Ishikawa (cell line): ENCODE data around the gene FAM78A.
A peak's percentile ranks its signal among the peaks of the same experiment; 100 is the strongest.

Experiments used
- CEBPB ChIP-seq: IDR thresholded peaks from 2 replicates; pipeline ENCODE4 v1.6.1; 2012
- CREB1 ChIP-seq: IDR thresholded peaks from 2 replicates; pipeline ENCODE4 v1.6.1; 2012; ENCODE audit warnings: low read depth
- EGR1 ChIP-seq: IDR thresholded peaks from 2 replicates; pipeline ENCODE4 v1.6.1; 2012
- EP300 ChIP-seq: IDR thresholded peaks from 2 replicates; pipeline ENCODE4 v1.6.1; 2012; ENCODE audit warnings: borderline replicate concordance
- FOXM1 ChIP-seq: IDR thresholded peaks from 2 replicates; pipeline ENCODE4 v1.6.1; 2012; ENCODE audit warnings: low read depth, borderline replicate concordance
- MAX ChIP-seq: IDR thresholded peaks from 2 replicates; pipeline ENCODE4 v1.6.1; 2012
- NFIC ChIP-seq: IDR thresholded peaks from 2 replicates; pipeline ENCODE4 v1.6.1; 2012
- RAD21 ChIP-seq: IDR thresholded peaks from 2 replicates; pipeline ENCODE4 v1.6.1; 2012; ENCODE audit warnings: low read depth
- REST ChIP-seq: IDR thresholded peaks from 2 replicates; pipeline ENCODE4 v1.6.1; 2012; ENCODE audit warnings: low read depth, mild to moderate bottlenecking
- TAF1 ChIP-seq: IDR thresholded peaks from 2 replicates; pipeline ENCODE4 v1.6.1; 2012; ENCODE audit warnings: low read depth, mild to moderate bottlenecking
- TCF12 ChIP-seq: IDR thresholded peaks from 2 replicates; pipeline ENCODE4 v1.6.1; 2012; ENCODE audit warnings: low read depth
- TEAD4 ChIP-seq: IDR thresholded peaks from 2 replicates; pipeline ENCODE4 v1.6.1; 2012
- USF1 ChIP-seq: IDR thresholded peaks from 2 replicates; pipeline ENCODE4 v1.6.1; 2012
- YY1 ChIP-seq: IDR thresholded peaks from 2 replicates; pipeline ENCODE4 v1.6.1; 2012; ENCODE audit warnings: low read depth
- ZBTB7A ChIP-seq: IDR thresholded peaks from 2 replicates; pipeline ENCODE4 v1.6.1; 2012; ENCODE audit warnings: low read depth

FAM78A gene

GRCh38 chr9:131296460-131296859, 20.1 kb upstream of the FAM78A start:
- 0 out of 2 replicates have a peak, but pooled peaks have one; percentile 8 for TF ChIP-seq USF1
- TF ChIP-seq EP300, result no peak

- TF ChIP-seq REST (no peak), CEBPB (no peak), TCF12 (no peak), RAD21 (no peak), NFIC (no peak), TEAD4 (no peak), EGR1 (no peak), TAF1 (no peak), CREB1 (no peak)
These were observed 16.6 kb upstream of the FAM78A start for GRCh38 chr9:131292937-131293336.

- TF ChIP-seq EGR1 (no peak), TAF1 (no peak), REST (no peak), EP300 (no peak), RAD21 (no peak), ZBTB7A (no peak), FOXM1 (no peak), NFIC (no peak), MAX (no peak), YY1 (no peak), CREB1 (no peak), CEBPB (no peak), TEAD4 (no peak), USF1 (no peak)
These were observed 15.5 kb upstream of the FAM78A start for GRCh38 chr9:131291795-131292315.

GRCh38 chr9:131290767-131291370, 14.6 kb upstream of the FAM78A start:
- no peak for TF ChIP-seq EGR1
- TF ChIP-seq MAX, result no peak
- no peak for TF ChIP-seq TCF12
- no peak for TF ChIP-seq NFIC
- no peak for TF ChIP-seq TAF1
- no peak for TF ChIP-seq TEAD4
- no peak for TF ChIP-seq RAD21
- no peak for TF ChIP-seq YY1
- TF ChIP-seq ZBTB7A, result no peak
- no peak for TF ChIP-seq CEBPB
- no peak for TF ChIP-seq EP300
- TF ChIP-seq USF1, result no peak
- no peak for TF ChIP-seq CREB1
- no peak for TF ChIP-seq REST
- no peak for TF ChIP-seq FOXM1
